HepG2 (cell line): ENCODE results near the gene ADGRG6. TPM values are rescaled to one million over a fixed set of nuclear protein-coding genes. Genes with fewer than 3 reads are reported as not detected.
A peak's percentile ranks its signal among the peaks of the same experiment; 100 is the strongest.

Experiments
- ATF2 ChIP-seq: sonication (generic); formaldehyde crosslinking; IDR thresholded peaks from 2 replicates; pipeline ENCODE4 v1.4.0; 2020; ENCODE audit warnings: missing genetic modification reagents
- ATF3 ChIP-seq: sonication (generic); formaldehyde crosslinking; IDR thresholded peaks from 2 replicates; pipeline ENCODE4 v1.4.0; 2020; ENCODE audit warnings: missing genetic modification reagents
- ATF7-NPFF ChIP-seq: sonication (generic); formaldehyde crosslinking; IDR thresholded peaks from 2 replicates; pipeline ENCODE4 v1.8.1; 2023; ENCODE audit warnings: mild to moderate bottlenecking, low read depth, missing genetic modification reagents, moderate library complexity
- CC2D1A ChIP-seq: sonication (generic); formaldehyde crosslinking; IDR thresholded peaks from 2 replicates; pipeline ENCODE4 v1.8.1; 2023; ENCODE audit warnings: mild to moderate bottlenecking, missing genetic modification reagents
- CEBPG ChIP-seq: IDR thresholded peaks from 2 replicates; pipeline ENCODE4 v1.6.1; 2016
- CREM ChIP-seq, 2 experiments: sonication (generic) in 1 of 2; formaldehyde crosslinking in 1 of 2; IDR thresholded peaks; 2 replicates each; pipeline versions ENCODE4 v1.4.0 to v1.6.1; 2016 to 2020; ENCODE audit warnings: antibody characterized with exemption in 1 of 2, mild to moderate bottlenecking in 1 of 2, missing genetic modification reagents in 1 of 2
- FOXA1 ChIP-seq, 2 experiments: fragments of 450-650 bp in 1 of 2; sonication (generic) in 1 of 2; formaldehyde crosslinking in 1 of 2; IDR thresholded peaks; 2 replicates each; pipeline versions ENCODE4 v1.4.0 to v1.6.1; 2016 to 2020; ENCODE audit warnings: missing genetic modification reagents in 1 of 2
- FOXK2 ChIP-seq: fragments of 450-650 bp; IDR thresholded peaks from 2 replicates; pipeline ENCODE4 v1.6.1; 2016
- GLMP ChIP-seq: sonication (generic); formaldehyde crosslinking; IDR thresholded peaks from 2 replicates; pipeline ENCODE4 v1.9.0; 2021; ENCODE audit warnings: missing genetic modification reagents, mild to moderate bottlenecking, borderline replicate concordance
- KAT8 ChIP-seq: IDR thresholded peaks from 2 replicates; pipeline ENCODE4 v1.6.1; 2016; ENCODE audit warnings: missing genetic modification reagents, missing compliant biosample characterization
- MED1 ChIP-seq: sonication (generic); formaldehyde crosslinking; IDR thresholded peaks from 2 replicates; pipeline ENCODE4 v1.4.0; 2020; ENCODE audit warnings: missing genetic modification reagents
- MIER2 ChIP-seq: IDR thresholded peaks from 2 replicates; pipeline ENCODE4 v1.6.1; 2016; ENCODE audit warnings: missing biosample characterization, missing genetic modification reagents
- PAXIP1 ChIP-seq: sonication (generic); formaldehyde crosslinking; conservative IDR thresholded peaks from 2 replicates; pipeline ENCODE4 v1.4.0; 2020; ENCODE audit warnings: mild to moderate bottlenecking, missing genetic modification reagents, moderate library complexity
- POGZ ChIP-seq: sonication (generic); formaldehyde crosslinking; IDR thresholded peaks from 2 replicates; pipeline ENCODE4 v1.4.0; 2020; ENCODE audit warnings: mild to moderate bottlenecking, missing genetic modification reagents
- RBM39 ChIP-seq: fragments of 200-400 bp; formaldehyde crosslinking; IDR thresholded peaks from one replicate; pipeline ENCODE4 v1.6.1; 2018; ENCODE audit warnings: antibody characterized with exemption, mild to moderate bottlenecking, low read depth, low read length; ENCODE audit not compliant: poor library complexity, severe bottlenecking
- RXRB ChIP-seq: IDR thresholded peaks from 2 replicates; pipeline ENCODE4 v1.6.1; 2016; ENCODE audit warnings: borderline replicate concordance, missing genetic modification reagents, missing compliant biosample characterization
- STAT5B ChIP-seq: sonication (generic); formaldehyde crosslinking; IDR thresholded peaks from 2 replicates; pipeline ENCODE4 v1.4.0; 2020; ENCODE audit warnings: missing genetic modification reagents
- ZMYM4 ChIP-seq: sonication (generic); formaldehyde crosslinking; IDR thresholded peaks from 2 replicates; pipeline ENCODE4 v1.8.1; 2023; ENCODE audit warnings: mild to moderate bottlenecking, missing genetic modification reagents
- ZNF3 ChIP-seq: IDR thresholded peaks from 2 replicates; pipeline ENCODE4 v1.7.0; 2017; ENCODE audit warnings: inconsistent platforms
- ZNF484 ChIP-seq: sonication (generic); formaldehyde crosslinking; IDR thresholded peaks from 2 replicates; pipeline ENCODE4 v1.5.1; 2020; ENCODE audit warnings: mild to moderate bottlenecking, low read depth, missing genetic modification reagents, borderline replicate concordance
- ZNF552 ChIP-seq: sonication (generic); formaldehyde crosslinking; IDR thresholded peaks from 2 replicates; pipeline ENCODE4 v1.9.0; 2022; ENCODE audit warnings: missing genetic modification reagents, mild to moderate bottlenecking, borderline replicate concordance
- polyA plus RNA-seq, 8 experiments: library from polyadenylated mRNA; depleted of rRNA in 3 of 8; stranded (reverse) in 7 of 8; unstranded in 1 of 8; fragments of >200 nt; fragmentation: Illumina TruSeq in 4 of 8; extraction: Trizol in 4 of 8; gene quantifications; 2 replicates each; pipeline versions ENCODE4 v1.2.1 to v1.2.3, GENCODE V29; 2011 to 2016; ENCODE audit warnings: low read depth in 4 of 8, missing spikeins in 1 of 8, mixed read lengths in 1 of 8; ENCODE audit not compliant: insufficient read depth in 1 of 8
- total RNA-seq, 5 experiments: library from RNA; depleted of rRNA; stranded (reverse); fragments of >200 nt; fragmentation: Illumina TruSeq; extraction: Trizol; gene quantifications; 2 replicates each; pipeline ENCODE4 v1.2.3, GENCODE V29; 2016; ENCODE audit warnings: low read depth in 1 of 5
- TF ChIP-seq, protein P1 (sequence below): sonication (generic); formaldehyde crosslinking; IDR thresholded peaks from 2 replicates; pipeline ENCODE4 v1.4.0; 2020; ENCODE audit warnings: mild to moderate bottlenecking, missing genetic modification reagents

The ADGRG6 gene
- total and polyA plus RNA-seq, 2 of the 13 experiments (the other 11 are each of a cell fraction or from before 2014, with no cell fraction given) = 129 to 249 TPM

DNA sequence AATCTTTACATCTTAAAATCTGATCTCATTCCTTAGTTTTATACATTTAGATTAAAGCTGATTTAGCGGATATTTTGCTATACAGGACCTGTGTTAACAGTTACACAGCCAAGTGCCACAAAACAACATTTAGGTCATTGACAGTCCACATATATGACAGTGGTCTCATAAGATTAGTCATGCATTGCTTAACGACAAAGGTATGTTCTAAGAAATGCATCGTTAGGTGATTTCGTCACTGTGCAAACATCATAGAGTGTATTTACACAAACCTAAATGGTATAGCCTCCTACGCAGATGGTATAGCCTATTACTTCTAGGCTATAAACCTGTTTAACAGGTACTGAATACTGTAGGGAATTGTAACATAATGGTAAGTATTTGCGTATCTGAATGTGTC lies 21.6 kb downstream of the ADGRG6 start (continued):
- TF ChIP-seq STAT5B (CRISPR knock-in tag) (no peak), PAXIP1 (peak; percentile 57), ATF7-NPFF (CRISPR knock-in tag) (no peak), MED1 (CRISPR knock-in tag) (peak; percentile 76), FOXA1 (IDR thresholded peaks at IDR 0.05) (peak; percentile 94), FOXA1 (CRISPR knock-in tag; IDR thresholded peaks at IDR 0.05) (peak; percentile 98), ZNF3 (CRISPR knock-in tag) (no peak), GLMP (CRISPR knock-in tag) (no peak), RBM39 (no peak), ZNF484 (CRISPR knock-in tag) (no peak), FOXK2 (peak; percentile 56; the same call in 1 of the 2 replicates), POGZ (CRISPR knock-in tag) (peak; percentile 94), CREM (IDR thresholded peaks at IDR 0.05) (peak; percentile 82), CREM (CRISPR knock-in tag; IDR thresholded peaks at IDR 0.05) (no peak), CEBPG (peak; percentile 95), ZNF552 (CRISPR knock-in tag) (no peak), ATF3 (CRISPR knock-in tag) (peak; percentile 95), RXRB (CRISPR knock-in tag) (peak; percentile 78), ATF2 (peak; percentile 95), ZMYM4 (peak; percentile 62; the same call in 1 of the 2 replicates), CC2D1A (CRISPR knock-in tag) (no peak), KAT8 (CRISPR knock-in tag) (0 out of 2 replicates have a peak, but pooled peaks have one; percentile 38), MIER2 (peak; percentile 28; the same call in 1 of the 2 replicates)
- TF ChIP-seq, protein P1, sequence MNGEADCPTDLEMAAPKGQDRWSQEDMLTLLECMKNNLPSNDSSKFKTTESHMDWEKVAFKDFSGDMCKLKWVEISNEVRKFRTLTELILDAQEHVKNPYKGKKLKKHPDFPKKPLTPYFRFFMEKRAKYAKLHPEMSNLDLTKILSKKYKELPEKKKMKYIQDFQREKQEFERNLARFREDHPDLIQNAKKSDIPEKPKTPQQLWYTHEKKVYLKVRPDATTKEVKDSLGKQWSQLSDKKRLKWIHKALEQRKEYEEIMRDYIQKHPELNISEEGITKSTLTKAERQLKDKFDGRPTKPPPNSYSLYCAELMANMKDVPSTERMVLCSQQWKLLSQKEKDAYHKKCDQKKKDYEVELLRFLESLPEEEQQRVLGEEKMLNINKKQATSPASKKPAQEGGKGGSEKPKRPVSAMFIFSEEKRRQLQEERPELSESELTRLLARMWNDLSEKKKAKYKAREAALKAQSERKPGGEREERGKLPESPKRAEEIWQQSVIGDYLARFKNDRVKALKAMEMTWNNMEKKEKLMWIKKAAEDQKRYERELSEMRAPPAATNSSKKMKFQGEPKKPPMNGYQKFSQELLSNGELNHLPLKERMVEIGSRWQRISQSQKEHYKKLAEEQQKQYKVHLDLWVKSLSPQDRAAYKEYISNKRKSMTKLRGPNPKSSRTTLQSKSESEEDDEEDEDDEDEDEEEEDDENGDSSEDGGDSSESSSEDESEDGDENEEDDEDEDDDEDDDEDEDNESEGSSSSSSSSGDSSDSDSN = no peak
